HepG2 (cell line): ENCODE measurements around the gene PARD3. TPM values are rescaled to one million over a fixed set of nuclear protein-coding genes. Genes with fewer than 3 reads are reported as not detected.
A peak's percentile ranks its signal among the peaks of the same experiment; 100 is the strongest.

ENCODE experiments used
- ATAC-seq: fragments of 200-7000 bp; cut with Tn5 transposase; 3 replicates; pipeline ENCODE4 v1.9.1; 2020; ENCODE audit warnings: mild to moderate bottlenecking, moderate library complexity
- BruUV-seq: library from RNA; stranded (reverse); fragments of 400-500 nt; replicated peaks from 2 replicates; lab custom pipeline; 2021; lab: Mats Ljungman, UMichigan
- CTCF ChIA-PET: fragments of 300-600 bp; formaldehyde crosslinking; extraction: SDS; loops from one replicate; lab custom pipeline; 2021; ENCODE audit warnings: low total read pairs, inconsistent platforms, low intra/inter-chr PET ratio; lab: Yijun Ruan, JAX
- POLR2A ChIA-PET: fragments of 350-600 bp; sonication (Branson Sonifier 250); formaldehyde crosslinking; loops from one replicate; lab custom pipeline; 2020; ENCODE audit warnings: antibody characterized with exemption, inconsistent platforms; lab: Yijun Ruan, JAX
- DNase-seq: peaks from one replicate; pipeline ENCODE4 v3.0.0-alpha.2; 2015; ENCODE audit warnings: low spot score
- FAIRE-seq: peaks from 3 replicates; lab custom pipeline; 2011; peaks lifted over from hg19 to GRCh38; lab: Jason Lieb, UNC
- H2AFZ ChIP-seq: one replicate; pipeline ENCODE4 v1.6.1; 2011; ENCODE audit warnings: low read length, inconsistent platforms
- H3K27ac ChIP-seq: fragments of 300-600 bp; 3 replicates; pipeline ENCODE4 v1.8.0; 2011; ENCODE audit warnings: mixed run types, mild to moderate bottlenecking, mixed read lengths, low read length, inconsistent platforms; ENCODE audit not compliant: insufficient read depth; ENCODE audit errors: extremely low read length
- H3K27me3 ChIP-seq, 2 experiments: fragments of 200-600 bp in 1 of 2; 2 replicates in 1 of 2; 3 replicates in 1 of 2; pipeline versions ENCODE4 v1.6.0 to v1.8.0; 2011; ENCODE audit warnings: low read length in 2 of 2, mild to moderate bottlenecking in 2 of 2, moderate library complexity in 2 of 2, inconsistent platforms in 1 of 2; ENCODE audit not compliant: insufficient read depth in 2 of 2, control insufficient read depth in 1 of 2
- H3K36me3 ChIP-seq, 2 experiments: fragments of 200-600 bp in 1 of 2; replicated peaks in 1 of 2; 2 replicates in 1 of 2; 3 replicates in 1 of 2; pipeline versions ENCODE4 v1.5.1 to v1.8.0; 2011; ENCODE audit warnings: low read length in 2 of 2, inconsistent platforms in 1 of 2; ENCODE audit not compliant: insufficient read depth in 2 of 2, control insufficient read depth in 1 of 2
- H3K4me1 ChIP-seq: 2 replicates; pipeline ENCODE4 v1.5.1; 2012; ENCODE audit warnings: low read length, inconsistent platforms; ENCODE audit not compliant: insufficient read depth
- H3K4me2 ChIP-seq: 2 replicates; pipeline ENCODE4 v1.6.0; 2011; ENCODE audit warnings: low read depth, low read length, inconsistent platforms
- H3K4me3 ChIP-seq, 3 experiments: fragments of 200-600 bp in 1 of 3; sonication (generic), shearing (Covaris generic) in 1 of 3; replicated peaks in 1 of 3; 2 replicates each; pipeline ENCODE4 v1.5.1; 2011 to 2016; ENCODE audit warnings: low read length in 3 of 3, inconsistent platforms in 2 of 3, low read depth in 2 of 3, mild to moderate bottlenecking in 2 of 3, control low read depth in 1 of 3, mixed read lengths in 1 of 3; ENCODE audit not compliant: insufficient read depth in 1 of 3
- H3K79me2 ChIP-seq: one replicate; pipeline ENCODE4 v1.6.1; 2011; ENCODE audit warnings: low read length, inconsistent platforms; ENCODE audit not compliant: insufficient read depth
- H3K9ac ChIP-seq: 2 replicates; pipeline ENCODE4 v1.6.0; 2011; ENCODE audit warnings: mild to moderate bottlenecking, low read depth, low read length, inconsistent platforms; ENCODE audit not compliant: insufficient read depth
- H3K9me3 ChIP-seq: 2 replicates; pipeline ENCODE4 v1.5.1; 2012; ENCODE audit warnings: mild to moderate bottlenecking, low read length
- H4K20me1 ChIP-seq: 2 replicates; pipeline ENCODE4 v1.6.0; 2011; ENCODE audit warnings: inconsistent platforms, mild to moderate bottlenecking, low read length, moderate library complexity; ENCODE audit not compliant: insufficient read depth
- GPBP1L1 ChIP-seq: sonication (generic); formaldehyde crosslinking; IDR thresholded peaks from 2 replicates; pipeline ENCODE4 v1.5.0; 2020; ENCODE audit warnings: mild to moderate bottlenecking, missing genetic modification reagents
- JUN ChIP-seq: sonication (generic); formaldehyde crosslinking; IDR thresholded peaks from 2 replicates; pipeline ENCODE4 v1.4.0; 2020; ENCODE audit warnings: mild to moderate bottlenecking, missing genetic modification reagents
- SIN3A ChIP-seq: IDR thresholded peaks from 2 replicates; pipeline ENCODE4 v1.6.1; 2011; ENCODE audit warnings: low read depth, mild to moderate bottlenecking, control low read depth, low read length, borderline replicate concordance
- ZNF770 ChIP-seq: sonication (generic); formaldehyde crosslinking; IDR thresholded peaks from 2 replicates; pipeline ENCODE4 v1.5.0; 2020; ENCODE audit warnings: mild to moderate bottlenecking, missing genetic modification reagents
- WGBS: methylation state at CpG from one replicate; pipeline ENCODE4 v1.1.6; 2017; ENCODE audit warnings: low lambda C conversion rate; 5-methylcytosine and 5-hydroxymethylcytosine counted together
- in situ Hi-C: cut with HindIII; loops from 2 replicates; pipeline ENCODE4 v1.10.0; 2017; ENCODE audit warnings: low pct_unique_long_range_greater_than_20kb; ENCODE audit not compliant: extremely low pct_ligation_motif_present
- intact Hi-C: fragments of 100-400 bp; cut with micrococcal nuclease; formaldehyde crosslinking; loops from one replicate; pipeline ENCODE4 v1.10.0; 2022; ENCODE audit not compliant: unreplicated experiment
- polyA plus RNA-seq, 8 experiments: library from polyadenylated mRNA; depleted of rRNA in 3 of 8; stranded (reverse) in 7 of 8; unstranded in 1 of 8; fragments of >200 nt; fragmentation: Illumina TruSeq in 4 of 8; extraction: Trizol in 4 of 8; gene quantifications; 2 replicates each; pipeline versions ENCODE4 v1.2.1 to v1.2.3, GENCODE V29; 2011 to 2016; ENCODE audit warnings: low read depth in 4 of 8, missing spikeins in 1 of 8, mixed read lengths in 1 of 8; ENCODE audit not compliant: insufficient read depth in 1 of 8
- total RNA-seq, 5 experiments: library from RNA; depleted of rRNA; stranded (reverse); fragments of >200 nt; fragmentation: Illumina TruSeq; extraction: Trizol; gene quantifications; 2 replicates each; pipeline ENCODE4 v1.2.3, GENCODE V29; 2016; ENCODE audit warnings: low read depth in 1 of 5

PARD3 gene
- total and polyA plus RNA-seq, 2 of the 13 experiments (the other 11 are each of a cell fraction or from before 2014, with no cell fraction given): 40.9 to 60.0 TPM

GRCh38 chr10:34612446-34612845, 202.7 kb downstream of the PARD3 start (continued):
- no peak for TF ChIP-seq GPBP1L1 (CRISPR knock-in tag)
- no peak for TF ChIP-seq SIN3A
- TF ChIP-seq, all 625 proteins: peak for 0

- Histone ChIP-seq H3K27ac (no peak overlapping the region), H3K36me3 (no peaks in the 10 kb centered on the region), H3K4me1 (no peaks in the 10 kb centered on the region), H3K4me3 (no peak overlapping the region), H3K27me3 (no peaks in the 10 kb centered on the region), H3K79me2 (peaks cover 9% of the 10 kb centered on the region), H4K20me1 (0 out of 2 replicates have a peak, but pooled peaks cover 4% of the 10 kb centered on the region), H3K9ac (no peak overlapping the region), H3K4me2 (no peak overlapping the region), H3K9me3 (no peaks in the 10 kb centered on the region), H2AFZ (no peak overlapping the region)
- 97% methylated on average over 9 of the region's 9 CpGs for WGBS
- ATAC-seq: no peak
- in situ Hi-C loops (no loop called here), intact Hi-C loops (no loop called here)
- FAIRE-seq: no peak
- BruUV-seq: no TSS peak
- DNase-seq: no peak
- TF ChIP-seq ZNF770: peak; percentile 61; the same call in 1 of the 2 replicates
- no peak for TF ChIP-seq JUN (CRISPR knock-in tag)
- ChIA-PET CTCF (no interaction called here), POLR2A (no interaction called here)
Observed at GRCh38 chr10:34609287-34609940, 205.7 kb downstream of the PARD3 start.
